HL-60 (cell line): ENCODE data around the gene TMEM176B.

Source experiments
- DNase-seq, 2 experiments: peaks; one replicate each; pipeline ENCODE4 v3.0.0-alpha.2; 2010 to 2020; ENCODE audit warnings: low read depth in 1 of 2, low spot score in 1 of 2
- H3K27ac ChIP-seq: fragments of 250-450 bp; sonication (Bioruptor Pico); replicated peaks from 2 replicates; pipeline ENCODE4 v1.5.1; 2020; ENCODE audit warnings: mild to moderate bottlenecking, moderate library complexity
- H3K27me3 ChIP-seq: fragments of 250-450 bp; sonication (Bioruptor Pico); 2 replicates; pipeline ENCODE4 v1.5.1; 2021; ENCODE audit warnings: mild to moderate bottlenecking, moderate library complexity; ENCODE audit not compliant: insufficient read depth, poor library complexity, severe bottlenecking
- H3K4me3 ChIP-seq: replicated peaks from 2 replicates; pipeline ENCODE4 v1.5.1; 2011; ENCODE audit warnings: mild to moderate bottlenecking, control low read depth, low read length; ENCODE audit not compliant: insufficient read depth
- GABPA ChIP-seq: IDR thresholded peaks from 2 replicates; pipeline ENCODE4 v1.6.1; 2012; ENCODE audit warnings: low read depth
- POLR2AphosphoS5 ChIP-seq: IDR thresholded peaks from 2 replicates; pipeline ENCODE4 v1.6.1; 2012; ENCODE audit warnings: low read depth
- SPI1 ChIP-seq: IDR thresholded peaks from 2 replicates; pipeline ENCODE4 v1.6.1; 2012; ENCODE audit warnings: low read depth, mild to moderate bottlenecking, borderline replicate concordance
- TF ChIP-seq, protein P1 (sequence below): IDR thresholded peaks from 2 replicates; pipeline ENCODE4 v1.6.1; 2012; ENCODE audit warnings: low read depth; ENCODE audit not compliant: insufficient replicate concordance
- TF ChIP-seq, protein P2 (sequence below): IDR thresholded peaks from one replicate; pipeline ENCODE4 v1.5.1; 2011; ENCODE audit warnings: low read length, control low read depth, inconsistent platforms; ENCODE audit not compliant: insufficient read depth

Gene TMEM176B

DNA sequence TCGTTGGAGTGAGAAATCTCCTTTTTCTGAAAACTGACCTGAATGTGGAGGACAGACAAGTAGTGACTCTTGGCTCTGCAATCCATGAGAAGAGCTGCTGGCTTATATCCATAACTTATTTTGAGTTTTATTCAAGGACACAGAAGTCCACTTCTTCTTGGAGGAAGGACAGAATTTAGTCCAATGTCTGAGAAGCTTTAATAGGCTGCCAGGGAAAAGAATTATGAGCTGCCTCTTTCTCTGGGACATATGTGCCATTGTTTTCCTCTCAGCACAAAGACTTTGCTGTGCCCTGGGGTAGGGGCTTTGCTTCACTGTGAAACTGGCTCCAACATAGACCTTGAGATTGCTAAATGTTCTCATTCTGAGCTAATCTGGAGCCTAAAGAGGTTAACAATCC lies 31.7 kb upstream of the TMEM176B start:
- no peak overlapping the region for H3K4me3 ChIP-seq
- H3K27ac ChIP-seq, result no peak overlapping the region
- DNase-seq, result no peak
- no peak for TF ChIP-seq GABPA
- TF ChIP-seq, protein P1, sequence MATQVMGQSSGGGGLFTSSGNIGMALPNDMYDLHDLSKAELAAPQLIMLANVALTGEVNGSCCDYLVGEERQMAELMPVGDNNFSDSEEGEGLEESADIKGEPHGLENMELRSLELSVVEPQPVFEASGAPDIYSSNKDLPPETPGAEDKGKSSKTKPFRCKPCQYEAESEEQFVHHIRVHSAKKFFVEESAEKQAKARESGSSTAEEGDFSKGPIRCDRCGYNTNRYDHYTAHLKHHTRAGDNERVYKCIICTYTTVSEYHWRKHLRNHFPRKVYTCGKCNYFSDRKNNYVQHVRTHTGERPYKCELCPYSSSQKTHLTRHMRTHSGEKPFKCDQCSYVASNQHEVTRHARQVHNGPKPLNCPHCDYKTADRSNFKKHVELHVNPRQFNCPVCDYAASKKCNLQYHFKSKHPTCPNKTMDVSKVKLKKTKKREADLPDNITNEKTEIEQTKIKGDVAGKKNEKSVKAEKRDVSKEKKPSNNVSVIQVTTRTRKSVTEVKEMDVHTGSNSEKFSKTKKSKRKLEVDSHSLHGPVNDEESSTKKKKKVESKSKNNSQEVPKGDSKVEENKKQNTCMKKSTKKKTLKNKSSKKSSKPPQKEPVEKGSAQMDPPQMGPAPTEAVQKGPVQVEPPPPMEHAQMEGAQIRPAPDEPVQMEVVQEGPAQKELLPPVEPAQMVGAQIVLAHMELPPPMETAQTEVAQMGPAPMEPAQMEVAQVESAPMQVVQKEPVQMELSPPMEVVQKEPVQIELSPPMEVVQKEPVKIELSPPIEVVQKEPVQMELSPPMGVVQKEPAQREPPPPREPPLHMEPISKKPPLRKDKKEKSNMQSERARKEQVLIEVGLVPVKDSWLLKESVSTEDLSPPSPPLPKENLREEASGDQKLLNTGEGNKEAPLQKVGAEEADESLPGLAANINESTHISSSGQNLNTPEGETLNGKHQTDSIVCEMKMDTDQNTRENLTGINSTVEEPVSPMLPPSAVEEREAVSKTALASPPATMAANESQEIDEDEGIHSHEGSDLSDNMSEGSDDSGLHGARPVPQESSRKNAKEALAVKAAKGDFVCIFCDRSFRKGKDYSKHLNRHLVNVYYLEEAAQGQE, result no peak
- no peak for TF ChIP-seq POLR2AphosphoS5
- TF ChIP-seq, protein P2, sequence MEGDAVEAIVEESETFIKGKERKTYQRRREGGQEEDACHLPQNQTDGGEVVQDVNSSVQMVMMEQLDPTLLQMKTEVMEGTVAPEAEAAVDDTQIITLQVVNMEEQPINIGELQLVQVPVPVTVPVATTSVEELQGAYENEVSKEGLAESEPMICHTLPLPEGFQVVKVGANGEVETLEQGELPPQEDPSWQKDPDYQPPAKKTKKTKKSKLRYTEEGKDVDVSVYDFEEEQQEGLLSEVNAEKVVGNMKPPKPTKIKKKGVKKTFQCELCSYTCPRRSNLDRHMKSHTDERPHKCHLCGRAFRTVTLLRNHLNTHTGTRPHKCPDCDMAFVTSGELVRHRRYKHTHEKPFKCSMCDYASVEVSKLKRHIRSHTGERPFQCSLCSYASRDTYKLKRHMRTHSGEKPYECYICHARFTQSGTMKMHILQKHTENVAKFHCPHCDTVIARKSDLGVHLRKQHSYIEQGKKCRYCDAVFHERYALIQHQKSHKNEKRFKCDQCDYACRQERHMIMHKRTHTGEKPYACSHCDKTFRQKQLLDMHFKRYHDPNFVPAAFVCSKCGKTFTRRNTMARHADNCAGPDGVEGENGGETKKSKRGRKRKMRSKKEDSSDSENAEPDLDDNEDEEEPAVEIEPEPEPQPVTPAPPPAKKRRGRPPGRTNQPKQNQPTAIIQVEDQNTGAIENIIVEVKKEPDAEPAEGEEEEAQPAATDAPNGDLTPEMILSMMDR, result no peak
- no peak for TF ChIP-seq SPI1
- H3K27me3 ChIP-seq, result no peaks in the 10 kb centered on the region

DNA sequence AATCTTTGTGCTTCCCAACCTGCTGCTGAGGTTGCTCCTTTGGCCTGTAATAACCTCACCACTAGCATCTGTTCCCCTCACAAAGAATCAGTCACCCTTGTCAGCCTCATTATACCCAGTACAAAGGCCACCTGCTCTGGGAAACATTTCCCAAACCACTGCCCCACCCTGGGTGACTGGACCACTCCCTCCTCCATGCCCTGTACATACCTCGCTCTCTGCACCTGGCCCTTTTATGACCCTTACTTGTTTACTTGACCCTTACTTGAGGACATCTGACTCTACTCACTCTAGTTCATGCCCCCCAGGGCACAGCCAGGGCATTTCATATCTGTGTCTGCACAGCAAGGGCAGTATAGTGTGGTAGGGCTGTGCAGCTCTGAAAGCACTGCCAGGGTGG lies 30.8 kb upstream of the TMEM176B start:
- DNase-seq, result no peak
- H3K27me3 ChIP-seq, result no peaks in the 10 kb centered on the region
- H3K27ac ChIP-seq, result no peak overlapping the region
- H3K4me3 ChIP-seq, result no peak overlapping the region
- TF ChIP-seq GABPA (no peak), POLR2AphosphoS5 (no peak)
- TF ChIP-seq, protein P1, result no peak
- TF ChIP-seq, protein P2, result no peak

DNA sequence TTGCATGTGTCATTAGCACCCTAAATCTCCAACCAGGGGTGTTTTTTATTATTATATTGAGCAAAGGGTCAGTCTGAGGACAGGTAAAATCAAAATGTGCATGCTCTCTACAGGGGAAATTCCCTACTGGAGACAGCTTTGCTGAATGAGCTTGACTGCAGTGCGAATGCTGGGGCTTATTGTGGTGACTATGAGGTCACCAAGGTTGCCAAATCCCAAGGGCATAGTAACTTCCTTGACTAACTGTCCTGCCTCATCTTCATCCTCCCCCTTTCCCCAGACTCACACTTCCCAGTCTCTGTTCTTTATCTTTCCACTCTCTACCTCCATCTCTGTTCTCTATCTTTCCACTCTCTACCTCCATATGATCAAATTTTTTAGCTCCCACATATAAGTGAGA lies 29.3 kb upstream of the TMEM176B start:
- no peak for TF ChIP-seq SPI1
- TF ChIP-seq GABPA, result no peak
- TF ChIP-seq, protein P1, result no peak
- DNase-seq, result peak in 1 of 2 experiments; percentile 5
- no peak overlapping the region for H3K4me3 ChIP-seq
- no peak overlapping the region for H3K27ac ChIP-seq
- no peaks in the 10 kb centered on the region for H3K27me3 ChIP-seq

DNA sequence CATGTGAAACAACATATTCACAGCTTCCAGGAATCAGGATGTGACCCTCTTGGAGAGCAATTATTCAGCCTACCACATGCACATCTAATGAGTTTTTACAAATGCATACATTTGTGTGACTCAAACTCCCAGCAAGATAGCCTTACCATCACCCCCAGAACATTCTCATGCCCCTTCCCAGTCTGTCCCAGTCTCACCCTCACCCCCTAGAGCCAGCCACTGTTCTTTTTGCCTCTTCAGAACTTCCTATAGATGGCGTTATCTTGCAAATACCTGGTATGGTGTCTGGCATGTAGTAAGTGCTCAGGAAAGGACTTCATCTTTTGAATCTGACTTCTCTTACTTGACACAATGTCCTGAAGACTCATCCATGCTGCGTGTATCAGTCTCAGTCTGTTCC lies 28.2 kb upstream of the TMEM176B start:
- no peak for DNase-seq
- no peak for TF ChIP-seq POLR2AphosphoS5
- TF ChIP-seq GABPA, result no peak
- TF ChIP-seq, protein P2, result no peak
- TF ChIP-seq, protein P1, result no peak
- no peak for TF ChIP-seq SPI1
- no peak overlapping the region for H3K4me3 ChIP-seq
- H3K27me3 ChIP-seq, result no peaks in the 10 kb centered on the region
- H3K27ac ChIP-seq, result no peak overlapping the region
